Body of pancreas (tissue), 4 donors: ENCODE measurements around the gene TNIP1.

Experiments
- POLR2A ChIP-seq, 3 donors: fragments of 450-650 bp; IDR thresholded peaks; one replicate each; pipeline ENCODE4 v1.6.1; 2016; ENCODE audit warnings: antibody characterized with exemption in 3 of 3, mild to moderate bottlenecking in 2 of 3
- TF ChIP-seq, protein P1 (sequence below), 7 experiments: fragments of 450-650 bp in 4 of 7; fragments of 200-600 bp in 3 of 7; sonication (generic) in 3 of 7; IDR thresholded peaks; one replicate each; pipeline ENCODE4 v1.5.1; 2016 to 2019; ENCODE audit warnings: antibody characterized with exemption in 7 of 7

DNA sequence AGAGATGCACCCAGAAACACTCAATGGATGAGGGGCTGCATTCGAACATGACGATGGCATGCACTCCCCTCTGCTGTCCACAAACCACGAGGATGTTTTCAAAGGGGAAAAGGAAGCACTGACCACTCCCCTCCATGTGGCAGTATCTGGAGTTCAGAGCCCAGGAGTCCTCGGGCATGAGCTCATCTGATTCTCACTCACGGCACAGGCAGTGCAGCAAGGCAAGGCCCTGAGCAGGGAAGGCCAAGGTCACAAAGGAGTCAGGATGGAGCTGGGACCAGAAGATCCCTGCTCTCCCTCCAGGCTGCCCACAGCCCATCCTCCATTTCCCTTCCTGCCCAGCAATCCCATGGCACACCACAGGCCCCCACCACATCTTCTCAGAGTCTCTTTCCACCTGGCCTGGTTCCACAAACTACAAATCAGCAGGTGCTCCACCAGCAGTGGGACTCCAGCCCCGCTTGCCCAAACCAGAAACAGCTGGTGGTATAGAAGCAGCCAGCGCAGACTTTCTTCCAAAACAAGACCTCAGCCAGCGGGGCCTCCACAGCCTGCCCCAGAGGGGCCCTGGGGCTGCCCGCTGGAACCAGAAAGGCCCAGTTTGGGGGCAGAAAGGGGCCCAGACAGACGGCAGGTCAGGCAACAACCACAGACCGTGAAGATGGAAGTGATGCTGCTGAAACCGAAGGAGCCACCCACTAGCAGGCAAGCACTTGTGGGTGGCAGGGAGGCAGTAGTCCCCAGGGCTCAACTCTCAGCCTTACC, 12.2 kb downstream of the TNIP1 start:
- TF ChIP-seq POLR2A (IDR thresholded peaks at IDR 0.05): no peak
- TF ChIP-seq, protein P1, sequence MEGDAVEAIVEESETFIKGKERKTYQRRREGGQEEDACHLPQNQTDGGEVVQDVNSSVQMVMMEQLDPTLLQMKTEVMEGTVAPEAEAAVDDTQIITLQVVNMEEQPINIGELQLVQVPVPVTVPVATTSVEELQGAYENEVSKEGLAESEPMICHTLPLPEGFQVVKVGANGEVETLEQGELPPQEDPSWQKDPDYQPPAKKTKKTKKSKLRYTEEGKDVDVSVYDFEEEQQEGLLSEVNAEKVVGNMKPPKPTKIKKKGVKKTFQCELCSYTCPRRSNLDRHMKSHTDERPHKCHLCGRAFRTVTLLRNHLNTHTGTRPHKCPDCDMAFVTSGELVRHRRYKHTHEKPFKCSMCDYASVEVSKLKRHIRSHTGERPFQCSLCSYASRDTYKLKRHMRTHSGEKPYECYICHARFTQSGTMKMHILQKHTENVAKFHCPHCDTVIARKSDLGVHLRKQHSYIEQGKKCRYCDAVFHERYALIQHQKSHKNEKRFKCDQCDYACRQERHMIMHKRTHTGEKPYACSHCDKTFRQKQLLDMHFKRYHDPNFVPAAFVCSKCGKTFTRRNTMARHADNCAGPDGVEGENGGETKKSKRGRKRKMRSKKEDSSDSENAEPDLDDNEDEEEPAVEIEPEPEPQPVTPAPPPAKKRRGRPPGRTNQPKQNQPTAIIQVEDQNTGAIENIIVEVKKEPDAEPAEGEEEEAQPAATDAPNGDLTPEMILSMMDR (IDR thresholded peaks at IDR 0.05): no peak
